Endothelial cell (in vitro differentiated cells): ENCODE results near the gene OTOP2. TPM values are rescaled to one million over a fixed set of nuclear protein-coding genes. Genes with fewer than 3 reads are reported as not detected.
A peak's percentile ranks its signal among the peaks of the same experiment; 100 is the strongest.

ENCODE experiments used
- DNase-seq: peaks from one replicate; pipeline ENCODE4 v3.0.0; 2021; ENCODE audit warnings: low spot score
- H3K27ac Mint-ChIP-seq: one replicate; pipeline ENCODE4 v1.8.0; 2021; ENCODE audit warnings: mixed read lengths, inconsistent platforms; ENCODE audit not compliant: unreplicated experiment
- H3K27me3 Mint-ChIP-seq: one replicate; pipeline ENCODE4 v1.8.0; 2021; ENCODE audit warnings: mild to moderate bottlenecking, moderate library complexity, mixed read lengths, inconsistent platforms; ENCODE audit not compliant: unreplicated experiment
- H3K36me3 Mint-ChIP-seq: one replicate; pipeline ENCODE4 v1.8.0; 2021; ENCODE audit warnings: mild to moderate bottlenecking, low read depth, mixed read lengths, inconsistent platforms; ENCODE audit not compliant: unreplicated experiment
- H3K4me1 Mint-ChIP-seq: one replicate; pipeline ENCODE4 v1.8.0; 2021; ENCODE audit warnings: mild to moderate bottlenecking, mixed read lengths, inconsistent platforms; ENCODE audit not compliant: unreplicated experiment
- H3K4me3 Mint-ChIP-seq: one replicate; pipeline ENCODE4 v1.8.0; 2021; ENCODE audit warnings: mild to moderate bottlenecking, mixed read lengths, inconsistent platforms; ENCODE audit not compliant: unreplicated experiment
- H3K9me3 Mint-ChIP-seq: one replicate; pipeline ENCODE4 v1.8.0; 2021; ENCODE audit warnings: mixed read lengths, inconsistent platforms; ENCODE audit not compliant: unreplicated experiment
- total RNA-seq: library from RNA; stranded (reverse); fragmentation: NEBNext Ultra II Directional; extraction: Animal tissue kit (Norgen Biotek cat#: 25700); gene quantifications from one replicate; pipeline ENCODE4 v1.2.1, GENCODE V29; 2021; ENCODE audit not compliant: unreplicated experiment
- TF ChIP-seq, protein P1 (sequence below): fragments of 200-600 bp; sonication (generic); IDR thresholded peaks from one replicate; pipeline ENCODE4 v1.5.0; 2021; ENCODE audit warnings: antibody characterized with exemption; ENCODE audit not compliant: unreplicated experiment

OTOP2 gene
- total RNA-seq, 1 donor from 2014 or later = not detected

- Mint-ChIP-seq H3K4me3 (no peak overlapping the region), H3K4me1 (peaks cover 10% of the 10 kb centered on the region), H3K9me3 (no peaks in the 10 kb centered on the region), H3K27ac (no peak overlapping the region), H3K27me3 (peaks cover 14% of the 10 kb centered on the region), H3K36me3 (no peaks in the 10 kb centered on the region)
- DNase-seq = no peak
- TF ChIP-seq, protein P1, sequence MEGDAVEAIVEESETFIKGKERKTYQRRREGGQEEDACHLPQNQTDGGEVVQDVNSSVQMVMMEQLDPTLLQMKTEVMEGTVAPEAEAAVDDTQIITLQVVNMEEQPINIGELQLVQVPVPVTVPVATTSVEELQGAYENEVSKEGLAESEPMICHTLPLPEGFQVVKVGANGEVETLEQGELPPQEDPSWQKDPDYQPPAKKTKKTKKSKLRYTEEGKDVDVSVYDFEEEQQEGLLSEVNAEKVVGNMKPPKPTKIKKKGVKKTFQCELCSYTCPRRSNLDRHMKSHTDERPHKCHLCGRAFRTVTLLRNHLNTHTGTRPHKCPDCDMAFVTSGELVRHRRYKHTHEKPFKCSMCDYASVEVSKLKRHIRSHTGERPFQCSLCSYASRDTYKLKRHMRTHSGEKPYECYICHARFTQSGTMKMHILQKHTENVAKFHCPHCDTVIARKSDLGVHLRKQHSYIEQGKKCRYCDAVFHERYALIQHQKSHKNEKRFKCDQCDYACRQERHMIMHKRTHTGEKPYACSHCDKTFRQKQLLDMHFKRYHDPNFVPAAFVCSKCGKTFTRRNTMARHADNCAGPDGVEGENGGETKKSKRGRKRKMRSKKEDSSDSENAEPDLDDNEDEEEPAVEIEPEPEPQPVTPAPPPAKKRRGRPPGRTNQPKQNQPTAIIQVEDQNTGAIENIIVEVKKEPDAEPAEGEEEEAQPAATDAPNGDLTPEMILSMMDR = no peak
Observed at GRCh38 chr17:74977802-74978201, 53.7 kb downstream of the OTOP2 start.

GRCh38 chr17:74978240-74978639, 54.2 kb downstream of the OTOP2 start:
- Mint-ChIP-seq H3K4me3 (no peak overlapping the region), H3K27ac (no peak overlapping the region), H3K36me3 (no peaks in the 10 kb centered on the region), H3K27me3 (peaks cover 11% of the 10 kb centered on the region), H3K4me1 (peaks cover 5% of the 10 kb centered on the region), H3K9me3 (no peaks in the 10 kb centered on the region)
- DNase-seq = no peak
- TF ChIP-seq, protein P1 = no peak

GRCh38 chr17:74979408-74980146, 55.5 kb downstream of the OTOP2 start:
- no peak overlapping the region for H3K27ac Mint-ChIP-seq
- H3K36me3 Mint-ChIP-seq = no peaks in the 10 kb centered on the region
- H3K4me1 Mint-ChIP-seq = peaks cover 5% of the 10 kb centered on the region
- peaks cover 11% of the 10 kb centered on the region for H3K27me3 Mint-ChIP-seq
- TF ChIP-seq, protein P1 = no peak
- no peaks in the 10 kb centered on the region for H3K9me3 Mint-ChIP-seq
- DNase-seq = no peak
- no peak overlapping the region for H3K4me3 Mint-ChIP-seq

DNA sequence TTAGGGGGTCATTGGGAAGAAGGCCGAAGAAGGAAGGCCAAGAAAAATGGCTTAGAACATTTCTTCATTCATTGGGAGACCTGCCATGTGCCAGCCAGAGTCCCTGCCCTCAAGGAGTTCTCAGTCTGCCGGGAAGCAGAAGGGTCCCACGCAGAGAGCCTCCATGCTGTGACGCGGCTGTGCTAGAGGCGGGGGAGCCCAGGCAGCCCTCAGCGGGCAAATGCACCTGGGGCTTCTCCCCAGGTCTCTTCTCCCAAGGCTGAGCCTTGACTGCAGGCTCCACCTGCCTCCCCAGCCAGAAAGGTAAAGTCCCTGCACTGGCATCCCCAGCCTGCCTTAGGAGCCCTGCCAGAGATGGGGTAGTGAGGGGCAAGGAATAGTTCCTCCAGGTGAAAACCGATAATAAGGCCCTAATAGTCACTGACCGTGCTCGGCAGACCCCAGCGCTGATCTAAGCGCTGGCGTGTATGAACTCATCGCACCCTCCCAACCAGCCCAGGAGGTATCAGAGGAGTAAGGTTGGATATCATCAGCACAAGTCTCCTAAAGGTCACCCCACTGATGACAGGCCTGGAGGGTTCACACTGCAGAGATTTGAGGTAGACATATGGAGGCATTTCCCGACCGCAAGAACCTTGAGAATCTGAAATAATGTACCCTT, 57.4 kb downstream of the OTOP2 start:
- Mint-ChIP-seq H3K36me3 (no peaks in the 10 kb centered on the region), H3K27ac (peak overlapping the region; percentile 79), H3K27me3 (peaks cover 13% of the 10 kb centered on the region), H3K9me3 (no peaks in the 10 kb centered on the region), H3K4me1 (peaks cover 5% of the 10 kb centered on the region), H3K4me3 (peak overlapping the region; percentile 90)
- no peak for DNase-seq
- TF ChIP-seq, protein P1 = no peak
